ENCODE data around the gene CIAO3. TPM values are rescaled to one million over a fixed set of nuclear protein-coding genes. Genes with fewer than 3 reads are reported as not detected.

The CIAO3 gene
- total RNA-seq, 1 experiment from 2014 or later, result 50.9 TPM

GRCh38 chr16:788399-789126, 47.8 kb upstream of the CIAO3 start, which contains the start of gene CHTF18:
Gene CHTF18, plus strand, starts transcription at chr16:788620. Its CDS starts 65 bp downstream, at chr16:788685.
- no peaks in the 10 kb centered on the region for H3K27me3 Mint-ChIP-seq (ENCODE audit: low read depth)
- CTCF ChIA-PET, result interaction anchor here (0.9 to 3.0 kb wide), 22 partner anchors 12 to 314 kb away, joined by 3 to 22 read pairs (median 6); partner anchors contain the start of genes ANTKMT, CCDC78, CIAO3 and GNG13
- no peaks in the 10 kb centered on the region for H3K4me1 Mint-ChIP-seq
- peak within 1 kb of the TSS; percentile 83 for H3K4me3 Mint-ChIP-seq
- ATAC-seq (peak; percentile 84), DNase-seq (ENCODE audit: low spot score) (peak; percentile 92)
- H3K27ac Mint-ChIP-seq, result no peak within 1 kb of the TSS; the same call in 1 of the 2 replicates
- no peaks in the 10 kb centered on the region for H3K9me3 Mint-ChIP-seq
- H3K36me3 Mint-ChIP-seq, result peaks cover 11% of the 10 kb centered on the region
- POLR2A ChIA-PET, result interaction anchor here (0.7 to 2.7 kb wide), 8 partner anchors 8 to 93 kb away, joined by 3 to 12 read pairs (median 3); partner anchors contain the start of genes ANTKMT and GNG13
- TF ChIP-seq MLX (CRISPR knock-in tag; IDR thresholded peaks at IDR 0.05) (no peak), NR1H2 (CRISPR knock-in tag; IDR thresholded peaks at IDR 0.05) (no peak), ARID4B (CRISPR knock-in tag; IDR thresholded peaks at IDR 0.05; ENCODE audit: borderline replicate concordance) (no peak), TCF7 (CRISPR knock-in tag; IDR thresholded peaks at IDR 0.05; ENCODE audit: low read depth) (no peak), ATF2 (CRISPR knock-in tag; IDR thresholded peaks at IDR 0.05; ENCODE audit: borderline replicate concordance, low read depth) (no peak), NFYB (CRISPR knock-in tag; conservative IDR thresholded peaks at IDR 0.05; ENCODE audit: low read depth) (peak; percentile 80), USF2 (CRISPR knock-in tag; IDR thresholded peaks at IDR 0.05) (peak; percentile 28; the same call in 1 of the 2 replicates), TP53 (CRISPR knock-in tag; IDR thresholded peaks at IDR 0.05) (peak; percentile 39; the same call in 1 of the 2 replicates), JUN (CRISPR knock-in tag; IDR thresholded peaks at IDR 0.05) (no peak), CREB1 (CRISPR knock-in tag; IDR thresholded peaks at IDR 0.05) (no peak), SMAD4 (CRISPR knock-in tag; IDR thresholded peaks at IDR 0.05) (no peak), EMX1 (CRISPR knock-in tag; IDR thresholded peaks at IDR 0.05) (no peak), USF1 (CRISPR knock-in tag; IDR thresholded peaks at IDR 0.05) (no peak), ATF3 (CRISPR knock-in tag; conservative IDR thresholded peaks at IDR 0.05) (no peak), PRRX2 (CRISPR knock-in tag; IDR thresholded peaks at IDR 0.05) (no peak), ZNF121 (CRISPR knock-in tag; IDR thresholded peaks at IDR 0.05) (no peak), NR2C2 (CRISPR knock-in tag; IDR thresholded peaks at IDR 0.05) (no peak), SP1 (CRISPR knock-in tag; conservative IDR thresholded peaks at IDR 0.05) (peak; percentile 96), FOXJ3 (CRISPR knock-in tag; IDR thresholded peaks at IDR 0.05; ENCODE audit: borderline replicate concordance) (no peak), ZNF396 (CRISPR knock-in tag; IDR thresholded peaks at IDR 0.05; ENCODE audit: borderline replicate concordance) (no peak), OVOL2 (CRISPR knock-in tag; IDR thresholded peaks at IDR 0.05; ENCODE audit: borderline replicate concordance) (no peak), MYBL2 (CRISPR knock-in tag; IDR thresholded peaks at IDR 0.05) (no peak; the same call in 1 of the 2 replicates), RORB (CRISPR knock-in tag; IDR thresholded peaks at IDR 0.05) (no peak), ELF4 (CRISPR knock-in tag; IDR thresholded peaks at IDR 0.05; ENCODE audit: low read depth) (no peak), FOXK1 (CRISPR knock-in tag; IDR thresholded peaks at IDR 0.05) (no peak), IRF1 (CRISPR knock-in tag; IDR thresholded peaks at IDR 0.05) (no peak), E2F4 (CRISPR knock-in tag; IDR thresholded peaks at IDR 0.05; ENCODE audit: borderline replicate concordance, low read depth) (no peak; the same call in 1 of the 2 replicates), ZNF416 (CRISPR knock-in tag; IDR thresholded peaks at IDR 0.05) (no peak)
